ENCODE data around the gene GYS1.

GYS1 gene

DNA sequence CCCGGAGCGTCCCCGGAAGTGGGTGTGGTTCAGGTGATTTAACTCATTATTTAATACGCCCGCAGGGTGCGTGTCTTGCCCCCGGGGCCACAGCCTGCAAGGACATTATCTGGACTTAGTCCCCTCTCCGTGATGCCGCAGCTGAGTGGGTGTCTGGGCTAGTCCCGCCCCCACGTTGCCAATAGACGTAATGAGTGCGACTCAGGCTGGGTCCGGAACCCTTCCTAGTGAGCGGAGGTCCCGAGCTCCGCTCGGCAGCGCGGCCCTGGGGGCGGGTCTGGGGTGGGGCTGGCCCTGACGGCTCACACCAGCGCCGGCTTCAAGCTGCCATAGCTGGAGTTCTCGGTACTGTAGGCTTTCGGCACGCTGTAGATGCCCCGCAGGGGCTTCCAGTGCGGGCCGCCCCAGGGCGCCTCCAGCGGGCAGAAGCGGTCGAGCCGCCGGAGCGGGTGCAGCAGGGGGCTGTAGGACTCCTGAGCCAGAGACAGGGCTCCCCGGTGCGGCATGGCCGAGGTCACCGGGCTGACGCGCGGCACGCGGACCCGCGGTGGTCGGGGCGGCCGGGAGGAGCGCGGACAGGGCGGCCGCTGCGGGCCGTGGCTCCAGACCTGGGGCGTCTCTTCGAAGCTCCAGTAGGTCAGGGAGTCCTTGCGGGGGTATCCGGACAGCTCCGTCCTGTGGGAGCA, 24.7 kb upstream of the GYS1 start:
- no peak for DNase-seq

DNA sequence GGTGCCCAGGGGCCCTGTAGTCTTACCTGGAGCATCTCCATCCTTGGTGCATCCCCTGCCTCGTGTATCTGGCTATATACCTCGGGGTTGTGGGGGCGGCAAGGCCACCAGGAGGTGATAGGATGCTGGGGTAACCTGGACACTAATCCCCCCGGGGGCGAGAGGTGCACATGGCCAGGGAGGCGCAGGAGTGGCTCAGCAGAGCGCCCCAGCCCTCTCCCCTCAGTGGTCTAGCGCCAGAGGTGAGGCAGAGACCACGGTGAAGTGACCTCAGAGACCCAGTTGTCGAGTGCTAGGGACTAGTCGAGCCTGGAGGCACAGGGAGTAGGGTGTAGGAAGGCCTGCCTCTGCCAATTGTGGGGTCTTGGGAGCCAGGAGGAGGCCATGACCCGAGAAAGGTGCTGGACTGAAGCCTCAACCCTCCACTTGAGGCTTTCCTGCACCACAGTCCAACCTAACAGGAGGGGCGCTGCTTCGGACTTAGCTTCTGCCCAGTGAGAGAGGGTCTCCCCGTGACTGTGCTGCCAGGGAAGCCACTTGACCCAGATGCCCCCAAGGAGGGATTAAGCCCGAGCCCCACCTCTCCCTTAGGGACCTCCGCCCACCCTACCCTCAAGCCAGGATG, 24.0 kb upstream of the GYS1 start, which contains the start of gene LHB:
TSS of gene LHB (minus strand) at position 51 of the 625 bp plus-strand sequence. CDS start at position 41, 10 bp downstream.
- no peak for DNase-seq

DNA sequence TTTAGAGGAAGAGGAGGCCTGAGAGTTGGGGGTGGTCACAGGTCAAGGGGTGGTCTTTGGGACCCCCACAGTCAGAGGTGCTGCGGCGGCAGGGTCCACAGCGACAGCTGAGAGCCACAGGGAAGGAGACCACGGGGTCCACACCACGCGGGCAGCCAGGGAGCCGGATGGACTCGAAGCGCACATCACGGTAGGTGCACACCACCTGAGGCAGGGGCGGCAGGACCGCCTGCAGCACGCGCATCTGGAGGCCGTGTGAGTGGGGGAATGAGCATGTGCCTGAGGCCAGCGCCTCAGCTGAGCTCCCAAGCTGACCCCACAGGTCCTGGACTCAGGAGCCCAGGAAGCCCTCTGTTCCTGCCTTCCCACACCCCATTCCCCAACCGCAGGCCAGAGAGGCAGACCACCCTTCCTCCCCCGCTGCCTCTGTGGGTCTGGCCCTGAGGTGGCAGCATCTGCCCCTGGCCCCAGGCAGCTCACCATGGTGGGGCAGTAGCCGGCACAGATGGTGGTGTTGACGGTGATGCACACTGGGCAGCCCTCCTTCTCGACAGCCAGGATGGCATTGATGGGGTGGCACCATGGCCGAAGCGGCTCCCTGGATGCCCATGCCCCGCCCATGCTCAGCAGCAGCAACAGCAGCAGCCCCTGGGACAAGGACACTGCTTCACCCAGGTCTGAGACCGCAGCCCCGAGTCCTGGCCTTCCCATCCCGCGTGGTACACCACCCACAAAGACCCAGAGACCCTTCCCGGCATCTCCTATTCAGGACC, 23.1 kb upstream of the GYS1 start:
- DNase-seq = no peak

DNA sequence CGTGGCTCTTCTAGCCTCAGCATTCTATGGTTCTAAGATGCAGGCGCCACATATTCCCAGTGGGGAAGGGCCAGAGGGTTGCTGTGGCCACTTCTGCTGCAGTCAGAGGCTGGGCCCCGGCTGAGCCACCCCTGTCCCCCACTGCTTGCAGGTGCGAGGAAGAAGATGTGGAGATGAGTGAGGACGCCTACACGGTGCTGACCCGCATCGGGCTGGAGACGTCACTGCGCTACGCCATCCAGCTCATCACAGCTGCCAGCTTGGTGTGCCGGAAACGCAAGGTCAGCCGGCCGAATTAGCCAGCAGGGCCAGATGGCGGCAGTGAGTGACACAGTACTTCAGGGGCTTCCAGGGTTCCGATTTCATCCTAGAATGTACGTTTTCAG, 21.8 kb upstream of the GYS1 start:
- DNase-seq = no peak

DNA sequence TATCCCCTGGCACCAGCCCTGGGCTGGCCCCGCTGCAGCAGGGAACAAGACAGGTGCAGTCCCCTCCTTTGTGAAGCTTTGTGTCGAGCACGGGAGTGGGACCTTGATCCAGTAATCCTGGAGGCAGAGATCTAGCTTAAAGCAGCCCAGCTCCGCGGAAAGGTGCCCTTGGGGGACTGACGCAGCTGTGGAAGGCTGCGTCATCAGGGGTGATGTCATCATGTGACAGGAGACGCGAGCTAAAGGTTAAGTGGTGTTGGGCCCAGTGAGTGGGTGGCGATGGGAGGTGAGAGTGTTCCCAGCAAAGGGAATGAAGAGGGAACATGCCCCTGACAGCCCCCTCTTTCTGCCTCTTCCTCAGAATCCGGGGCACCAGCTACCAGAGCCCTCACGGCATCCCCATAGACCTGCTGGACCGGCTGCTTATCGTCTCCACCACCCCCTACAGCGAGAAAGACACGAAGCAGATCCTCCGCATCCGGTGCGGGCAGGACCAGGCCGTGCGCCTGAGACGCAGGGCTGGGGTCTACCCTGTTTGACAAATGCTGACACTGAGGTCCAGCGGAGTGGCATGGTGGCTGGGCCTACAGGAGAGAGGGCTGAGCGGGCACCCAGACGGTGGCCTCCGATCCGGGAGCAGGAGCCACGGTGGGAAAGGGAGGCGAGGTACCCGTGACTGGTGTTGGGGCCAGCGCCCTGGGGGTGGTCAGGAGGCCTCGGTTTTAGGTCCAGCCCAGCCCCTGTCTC, 21.2 kb upstream of the GYS1 start:
- DNase-seq = no peak

DNA sequence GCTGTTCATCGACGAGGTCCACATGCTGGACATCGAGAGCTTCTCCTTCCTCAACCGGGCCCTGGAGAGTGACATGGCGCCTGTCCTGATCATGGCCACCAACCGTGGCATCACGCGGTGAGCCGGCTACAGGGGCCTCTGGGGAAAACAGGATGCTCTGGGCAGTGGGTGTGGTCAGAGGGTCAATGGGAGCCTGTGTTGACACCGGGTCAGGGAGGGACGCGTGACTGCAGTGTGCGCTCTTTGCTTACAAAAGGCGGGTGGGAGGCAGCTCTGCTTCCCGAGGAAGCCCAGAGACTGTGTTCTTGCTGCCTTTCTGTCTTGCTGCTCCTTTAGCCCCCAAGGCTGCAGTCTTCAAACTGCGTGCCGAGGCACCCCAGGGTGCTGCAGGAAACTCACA, 18.1 kb upstream of the GYS1 start:
- DNase-seq = no peak

DNA sequence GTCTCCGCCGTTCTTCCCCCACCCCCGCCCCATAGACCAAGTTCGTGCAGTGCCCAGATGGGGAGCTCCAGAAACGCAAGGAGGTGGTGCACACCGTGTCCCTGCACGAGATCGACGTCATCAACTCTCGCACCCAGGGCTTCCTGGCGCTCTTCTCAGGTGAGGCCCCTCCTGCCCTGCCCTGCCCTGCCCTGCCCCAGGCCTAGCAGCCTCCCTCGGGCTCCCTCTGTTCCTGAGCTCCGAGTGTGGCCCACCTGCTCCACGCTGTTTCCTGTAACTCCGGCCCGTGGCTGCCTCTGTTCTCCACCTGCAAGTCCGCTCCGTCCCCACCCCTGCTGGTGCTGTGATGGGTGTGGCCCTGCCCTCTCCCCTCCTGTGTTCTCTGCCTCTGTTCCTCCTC, 17.3 kb upstream of the GYS1 start:
- DNase-seq = no peak

DNA sequence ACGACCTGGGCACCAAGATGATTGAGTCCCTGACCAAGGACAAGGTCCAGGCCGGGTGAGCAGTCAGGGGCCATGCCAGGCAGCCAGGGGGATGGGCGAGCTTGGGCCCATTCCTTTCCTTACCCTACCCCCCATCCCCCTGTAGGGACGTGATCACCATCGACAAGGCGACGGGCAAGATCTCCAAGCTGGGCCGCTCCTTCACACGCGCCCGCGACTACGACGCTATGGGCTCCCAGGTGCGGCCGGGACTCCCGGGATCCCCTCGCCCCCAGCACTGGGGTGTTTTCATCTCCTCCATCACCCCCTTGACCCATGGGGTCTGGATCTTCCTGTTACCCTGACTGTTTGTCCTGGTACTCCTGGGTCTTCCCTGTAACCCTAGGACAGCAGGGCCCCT, 16.7 kb upstream of the GYS1 start:
- no peak for DNase-seq

DNA sequence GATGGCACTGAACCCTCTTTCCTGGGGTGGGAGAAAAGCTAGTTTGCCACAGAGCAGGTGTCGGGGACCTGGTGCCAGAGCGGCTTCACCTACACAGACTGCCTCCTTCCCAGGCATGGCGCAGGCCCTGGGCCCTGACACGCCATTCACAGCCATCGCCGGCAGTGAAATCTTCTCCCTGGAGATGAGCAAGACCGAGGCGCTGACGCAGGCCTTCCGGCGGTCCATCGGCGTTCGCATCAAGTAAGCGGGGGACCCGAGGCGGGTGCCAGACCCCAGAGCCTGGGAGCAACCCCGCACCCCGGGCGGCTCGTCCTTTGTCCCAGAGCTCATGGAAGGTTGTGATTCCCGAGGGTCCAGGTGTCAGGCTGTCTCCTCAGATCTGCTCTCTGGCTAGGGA, 13.8 kb upstream of the GYS1 start:
- DNase-seq = no peak

DNA sequence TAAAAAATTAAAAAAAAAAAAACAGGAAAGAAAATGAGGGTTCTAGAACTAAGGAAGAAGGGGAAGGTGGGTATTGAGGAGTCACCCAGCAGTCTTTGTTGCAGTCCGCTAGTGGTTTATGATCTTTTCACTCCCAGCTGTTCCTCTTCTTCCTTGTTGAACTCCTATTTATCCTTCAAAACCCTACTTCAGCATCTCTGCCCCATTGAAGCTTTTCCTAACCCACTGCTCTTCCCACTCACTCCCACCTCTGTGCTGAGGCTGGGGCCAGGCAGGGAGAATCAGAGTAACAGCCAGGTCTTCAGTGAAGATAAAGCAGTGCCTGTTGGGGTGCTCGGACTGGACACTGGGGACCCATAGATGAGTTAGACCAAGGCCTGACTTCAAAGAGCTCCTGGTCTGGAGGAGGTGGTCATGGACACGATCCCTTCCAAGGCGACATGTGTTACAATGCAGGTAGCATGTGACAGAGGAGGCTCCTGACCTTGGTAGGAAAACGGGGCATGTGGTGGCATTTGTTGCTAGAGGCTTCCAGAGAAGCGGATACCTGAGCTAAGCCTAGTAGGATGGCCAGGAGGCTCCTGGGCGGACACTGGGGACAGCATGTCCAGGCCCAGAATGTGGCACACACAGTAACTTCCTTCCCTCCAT, 12.0 kb upstream of the GYS1 start:
- no peak for DNase-seq

DNA sequence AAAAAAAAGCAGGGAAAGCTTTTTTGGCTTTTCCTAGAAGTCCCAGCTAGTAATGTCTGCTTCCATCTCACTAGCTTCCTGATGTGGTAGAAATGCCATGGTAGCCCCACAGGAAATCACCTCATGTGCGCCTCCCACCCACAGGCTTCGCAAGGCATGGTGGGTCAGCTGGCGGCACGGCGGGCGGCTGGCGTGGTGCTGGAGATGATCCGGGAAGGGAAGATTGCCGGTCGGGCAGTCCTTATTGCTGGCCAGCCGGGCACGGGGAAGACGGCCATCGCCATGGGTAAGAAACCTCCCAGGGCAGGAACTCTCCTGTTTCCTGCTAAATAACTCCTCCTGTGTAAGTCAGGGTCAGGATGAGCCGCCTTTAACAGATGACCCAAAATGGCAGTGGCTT, 11.0 kb upstream of the GYS1 start:
- no peak for DNase-seq

DNA sequence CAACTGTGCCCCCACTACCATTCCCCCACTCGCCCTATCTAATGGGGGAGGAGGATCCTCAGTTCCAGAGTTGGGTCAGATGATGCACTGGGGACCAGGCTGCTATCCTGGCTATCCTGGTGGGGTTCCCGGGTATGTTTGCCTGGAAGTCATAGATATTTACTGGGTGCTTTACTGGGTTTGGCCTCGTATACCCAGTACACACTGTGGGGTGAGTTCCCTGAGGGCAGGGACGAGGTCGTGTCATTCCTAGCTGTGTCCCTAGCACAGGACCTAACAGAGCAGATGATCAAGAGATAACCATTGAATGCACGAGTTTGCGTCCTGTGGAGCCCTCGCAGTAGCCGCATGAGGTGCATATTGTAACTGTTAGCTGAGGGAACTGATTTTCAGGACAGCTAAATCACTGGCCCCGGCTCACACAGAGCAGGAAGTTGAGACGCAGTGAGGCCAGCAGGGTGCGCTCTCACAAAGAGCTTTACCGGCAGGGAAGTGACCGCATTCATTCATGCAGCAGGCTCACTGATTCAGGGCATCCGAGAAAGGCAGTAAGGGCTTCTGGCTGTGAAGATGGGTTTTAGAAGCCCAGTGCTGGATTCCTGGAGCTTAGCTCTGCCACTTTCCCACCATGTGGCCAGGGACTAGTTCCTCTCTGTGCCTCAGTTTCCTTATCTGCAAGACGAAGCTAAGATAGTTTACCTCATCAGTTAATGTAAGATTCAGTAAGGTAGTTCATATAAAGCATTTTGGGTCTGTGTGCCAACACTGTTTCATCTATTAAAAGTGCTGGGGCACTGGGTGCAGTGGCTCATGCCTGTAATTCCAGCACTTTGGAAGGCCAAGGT, 6.6 kb upstream of the GYS1 start:
- no peak for DNase-seq

DNA sequence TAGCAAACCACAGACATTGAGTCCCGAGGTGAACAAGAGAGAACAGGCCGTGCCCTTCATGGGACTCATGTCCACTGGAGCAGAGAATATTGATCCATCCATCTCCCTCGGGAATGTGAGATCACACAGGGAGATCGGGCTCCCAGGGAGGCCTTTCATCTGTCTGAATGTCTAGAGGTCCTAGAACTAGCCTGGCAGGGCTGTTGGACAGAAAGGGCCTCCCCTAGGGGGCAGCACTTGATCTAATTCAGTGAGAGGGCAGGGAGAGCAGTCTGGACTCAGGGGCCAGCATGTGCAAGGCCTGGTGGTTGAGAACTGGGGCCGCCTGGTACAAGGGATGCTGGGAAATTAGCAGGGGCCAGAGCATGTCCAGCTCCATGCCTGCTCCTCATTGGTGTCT, 4.9 kb upstream of the GYS1 start:
- DNase-seq = no peak

DNA sequence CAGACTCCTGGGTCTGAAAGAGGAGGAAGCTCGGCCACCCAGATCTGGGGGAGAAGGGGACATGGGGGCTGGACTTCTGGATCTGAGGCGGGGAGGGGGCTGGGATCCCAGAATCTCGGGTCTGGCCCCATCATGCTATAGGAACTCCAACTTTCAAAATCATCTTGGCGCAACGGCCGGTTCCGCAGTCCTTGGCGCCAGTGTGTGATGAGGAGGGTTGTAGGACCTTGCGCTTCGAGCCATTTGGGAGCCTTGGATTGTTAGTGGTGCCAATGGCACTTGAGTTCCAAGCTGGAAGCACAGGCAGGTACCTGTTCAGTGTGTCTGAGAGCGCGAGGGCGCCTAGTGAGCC, 902 bp upstream of the GYS1 start:
- DNase-seq = no peak

DNA sequence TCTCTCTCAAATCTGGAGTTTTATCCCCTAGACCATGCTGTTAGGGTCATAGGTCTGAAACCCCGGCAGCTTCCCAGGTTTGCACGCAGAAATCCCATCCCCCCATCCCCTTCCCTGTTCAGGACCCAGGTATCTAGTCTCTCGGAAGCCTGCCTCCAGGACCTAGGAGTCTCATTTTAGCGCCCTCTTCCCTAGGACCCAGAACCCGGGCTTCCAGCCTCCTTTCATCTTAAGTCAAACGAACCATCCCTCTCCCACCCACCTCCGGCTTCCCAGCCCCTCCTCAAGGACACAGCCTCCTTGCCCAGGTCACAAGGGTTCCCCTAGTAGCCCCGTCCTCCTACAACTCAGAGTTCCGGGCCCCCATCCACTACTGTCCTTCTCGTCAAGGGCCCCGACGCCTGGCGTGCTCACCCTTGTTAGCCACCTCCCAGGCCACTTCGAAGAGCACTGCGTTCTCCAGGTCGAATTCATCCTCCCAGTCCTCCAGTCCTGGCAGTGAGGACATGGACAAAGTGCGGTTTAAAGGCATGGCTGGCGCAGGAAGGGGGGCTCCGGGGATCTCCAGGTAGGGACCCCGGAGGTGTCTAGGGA, 431 bp downstream of the GYS1 start:
- DNase-seq = no peak

DNA sequence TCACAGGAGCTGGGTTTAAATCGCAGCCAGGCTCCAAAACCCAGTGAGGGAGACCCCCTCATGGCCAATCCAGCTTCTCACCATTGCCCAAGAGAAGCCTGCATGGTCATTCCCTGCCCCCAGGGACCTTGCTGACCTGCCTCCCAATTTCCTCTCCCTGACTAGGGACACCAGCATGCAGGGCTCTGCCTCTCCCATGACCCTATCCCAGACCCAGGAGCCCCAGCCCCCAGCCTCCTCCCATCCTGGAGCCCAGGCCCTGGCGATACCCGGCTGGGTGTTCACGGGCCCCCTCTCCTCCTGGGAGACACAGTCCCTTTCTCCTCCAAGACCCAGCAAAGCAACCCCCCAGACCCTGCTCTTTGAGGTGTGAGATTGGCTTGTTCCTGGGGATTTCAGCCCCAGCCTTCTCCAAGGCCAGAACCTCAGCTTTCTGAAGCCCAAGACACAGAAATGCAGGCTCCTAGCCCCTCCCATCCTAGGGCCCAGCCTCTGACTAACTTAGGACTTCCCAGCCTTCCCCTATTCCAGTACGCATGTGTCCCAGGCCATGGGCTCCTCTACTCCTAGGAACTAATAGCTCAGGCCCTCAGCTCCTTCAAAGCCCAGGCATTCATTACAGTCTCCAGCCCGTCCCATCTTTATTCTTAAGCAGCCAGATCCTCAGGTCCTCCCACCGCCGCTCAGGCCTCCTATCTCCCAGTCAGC, 1.1 kb downstream of the GYS1 start:
- no peak for DNase-seq

DNA sequence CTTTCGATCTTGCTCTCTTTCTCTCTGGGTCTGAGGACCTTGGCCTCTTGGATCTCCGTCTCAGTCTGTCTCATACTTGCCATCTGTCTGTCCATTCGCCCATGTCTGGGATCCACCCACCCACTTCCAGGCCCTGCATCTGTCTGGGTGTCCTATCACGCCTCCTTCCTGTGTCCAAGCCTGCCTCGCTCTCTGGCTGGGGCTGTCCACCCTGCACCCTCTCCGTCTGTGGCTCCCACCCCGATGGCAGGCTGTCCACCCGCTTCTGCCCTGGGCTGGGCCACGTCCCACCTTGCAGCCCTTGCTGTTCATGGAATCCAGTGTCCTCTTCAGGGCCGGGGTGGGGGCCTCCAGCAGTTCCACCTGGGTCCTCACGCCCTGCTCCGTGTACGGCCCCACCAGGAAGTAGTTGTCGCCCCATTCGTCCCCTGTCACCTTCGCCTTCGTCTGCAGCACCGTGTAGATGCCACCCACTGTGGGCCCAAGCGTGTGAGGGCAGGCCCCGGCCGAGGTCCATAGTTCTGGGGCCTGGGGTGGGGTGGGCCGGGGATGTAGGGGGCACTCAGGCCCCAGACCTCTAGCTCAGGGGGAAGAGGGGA, 2.0 kb downstream of the GYS1 start:
- DNase-seq = no peak

DNA sequence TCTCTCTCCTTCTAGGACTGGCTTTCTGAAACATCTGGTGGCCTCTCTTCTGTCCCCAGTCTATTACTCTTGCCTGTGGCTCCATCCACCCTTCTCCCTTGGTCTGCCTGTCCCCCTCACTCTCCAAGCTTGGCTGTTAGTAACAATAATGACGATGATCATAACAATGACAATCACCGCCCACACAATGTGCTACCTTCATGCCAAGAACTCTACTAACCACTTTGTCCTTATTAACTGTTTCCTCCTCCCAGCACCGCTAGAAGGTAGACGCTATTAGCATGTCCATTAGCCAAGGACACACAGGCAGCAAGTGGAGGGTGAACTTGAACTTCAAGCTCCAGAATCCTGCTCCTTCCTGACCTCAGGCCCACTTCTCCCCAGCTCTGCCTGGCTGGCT, 2.7 kb downstream of the GYS1 start:
- DNase-seq = no peak

DNA sequence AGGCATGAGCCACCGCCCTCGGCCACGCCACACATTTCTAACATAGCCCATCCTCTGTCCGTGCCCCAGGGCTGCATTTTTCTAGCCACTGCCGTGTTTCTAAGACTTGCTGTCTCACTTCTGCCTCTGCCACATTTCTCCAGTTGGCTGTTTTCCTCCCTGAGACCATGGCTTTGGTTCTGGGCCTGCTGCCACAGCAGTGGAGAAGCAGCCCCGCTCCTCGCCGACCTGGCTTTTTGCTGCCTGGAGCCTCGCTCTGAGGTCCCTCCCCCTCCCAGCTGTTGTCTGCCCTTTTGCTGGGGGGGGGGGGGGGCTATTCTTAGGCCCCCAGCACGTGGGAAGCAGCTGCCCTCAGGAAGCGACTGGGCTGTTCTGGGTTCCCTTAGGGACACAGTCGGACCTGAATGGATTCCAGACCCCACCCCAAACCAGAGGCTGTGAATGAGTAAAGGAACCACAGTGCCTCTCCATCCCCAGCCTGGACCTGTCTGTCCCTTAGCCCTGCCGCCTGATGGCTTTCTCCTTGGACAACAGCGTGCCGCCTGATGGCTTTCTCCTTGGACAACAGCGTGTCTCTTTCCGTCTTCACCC, 3.3 kb downstream of the GYS1 start:
- DNase-seq = no peak

DNA sequence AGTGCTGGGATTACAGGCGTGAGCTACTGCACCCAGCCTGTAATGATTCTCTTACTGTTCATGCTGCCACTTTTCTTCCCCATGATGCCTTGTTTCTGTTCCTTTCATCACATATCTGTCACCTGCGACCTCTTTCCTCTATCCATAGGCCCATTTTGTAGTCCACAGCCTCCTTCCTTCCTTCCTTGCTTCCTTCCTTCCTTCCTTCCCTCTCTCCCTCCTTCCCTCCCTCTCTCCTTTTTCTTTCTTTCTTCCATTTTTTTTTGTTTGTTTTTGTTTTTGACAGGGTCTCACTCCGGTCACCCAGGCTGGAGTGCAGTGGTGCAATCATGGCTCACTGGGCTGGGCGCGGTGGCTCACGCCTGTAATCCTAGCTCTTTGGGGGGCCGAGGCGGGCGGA, 4.2 kb downstream of the GYS1 start:
- DNase-seq = no peak

Data from NCI-H2029 treated with DMSO at 0.1 percent for 48 hours (cell line).